GM21360 (cell line): Measurements from ENCODE around the gene VIL1.

Experiments used
- ATAC-seq: cut with Tn5 transposase; IDR thresholded peaks from one replicate; pipeline ENCODE4 v1.9.1; 2021; ENCODE audit warnings: mild to moderate bottlenecking, moderate library complexity; ENCODE audit not compliant: unreplicated experiment

The VIL1 gene

DNA sequence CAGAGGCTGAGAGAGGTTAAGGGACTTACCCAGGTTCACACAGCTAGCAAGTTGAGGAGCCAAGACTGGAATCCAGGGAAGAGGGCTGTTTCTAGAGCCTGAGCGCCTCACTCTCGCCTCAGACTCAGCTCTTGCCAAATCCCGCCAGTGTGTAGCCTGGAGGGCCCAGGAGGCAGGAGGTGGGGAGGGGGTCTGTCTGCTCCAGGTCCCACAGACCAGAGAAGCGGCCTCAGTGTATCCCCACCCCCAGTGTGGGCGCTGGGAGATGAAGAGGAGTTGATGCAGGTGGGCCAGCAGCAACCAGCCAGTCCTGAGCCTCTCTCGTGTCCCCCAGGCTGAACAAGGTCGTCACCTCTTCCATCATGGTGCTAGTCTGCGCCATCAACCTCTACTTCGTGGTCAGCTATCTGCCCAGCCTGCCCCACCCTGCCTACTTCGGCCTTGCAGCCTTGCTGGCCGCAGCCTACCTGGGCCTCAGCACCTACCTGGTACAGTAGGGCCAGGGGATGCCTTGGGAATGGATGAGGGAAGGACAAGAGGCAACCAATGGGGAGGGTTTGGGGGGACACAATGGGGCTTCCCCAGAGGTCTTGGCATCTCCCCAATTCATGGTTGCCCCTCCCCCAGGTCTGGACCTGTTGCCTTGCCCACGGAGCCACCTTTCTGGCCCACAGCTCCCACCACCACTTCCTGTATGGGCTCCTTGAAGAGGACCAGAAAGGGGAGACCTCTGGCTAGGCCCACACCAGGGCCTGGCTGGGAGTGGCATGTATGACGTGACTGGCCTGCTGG, 24.4 kb upstream of the VIL1 start:
- no peak for ATAC-seq

DNA sequence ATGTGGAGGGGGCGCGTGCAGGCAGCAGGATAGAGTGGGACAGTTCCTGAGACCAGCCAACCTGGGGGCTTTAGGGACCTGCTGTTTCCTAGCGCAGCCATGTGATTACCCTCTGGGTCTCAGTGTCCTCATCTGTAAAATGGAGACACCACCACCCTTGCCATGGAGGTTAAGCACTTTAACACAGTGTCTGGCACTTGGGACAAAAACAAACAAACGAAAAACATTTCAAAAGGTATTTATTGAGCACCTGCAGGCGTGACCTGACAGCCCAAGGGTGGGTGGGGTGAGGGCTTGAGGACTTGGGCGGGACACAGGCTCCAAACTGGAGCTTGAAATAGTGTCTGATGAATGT, 23.9 kb upstream of the VIL1 start:
- no peak for ATAC-seq

DNA sequence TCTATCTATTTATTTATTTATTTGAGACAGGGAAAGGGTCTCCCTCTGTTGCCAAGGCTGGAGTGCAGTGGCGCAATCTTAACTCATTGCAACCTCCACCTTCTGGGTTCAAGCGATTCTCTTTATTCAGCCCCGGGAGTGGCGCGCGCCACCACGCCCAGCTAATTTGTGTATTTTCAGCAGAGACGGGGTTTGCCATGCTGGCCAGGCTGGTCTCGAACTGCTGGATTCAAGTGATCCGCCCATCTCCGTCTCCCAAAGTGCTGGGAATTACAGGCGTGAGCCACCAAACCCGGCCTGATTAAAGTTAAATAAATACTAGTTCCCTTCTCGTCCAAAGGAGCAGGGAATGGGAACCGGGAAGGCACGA, 23.5 kb upstream of the VIL1 start:
- no peak for ATAC-seq

DNA sequence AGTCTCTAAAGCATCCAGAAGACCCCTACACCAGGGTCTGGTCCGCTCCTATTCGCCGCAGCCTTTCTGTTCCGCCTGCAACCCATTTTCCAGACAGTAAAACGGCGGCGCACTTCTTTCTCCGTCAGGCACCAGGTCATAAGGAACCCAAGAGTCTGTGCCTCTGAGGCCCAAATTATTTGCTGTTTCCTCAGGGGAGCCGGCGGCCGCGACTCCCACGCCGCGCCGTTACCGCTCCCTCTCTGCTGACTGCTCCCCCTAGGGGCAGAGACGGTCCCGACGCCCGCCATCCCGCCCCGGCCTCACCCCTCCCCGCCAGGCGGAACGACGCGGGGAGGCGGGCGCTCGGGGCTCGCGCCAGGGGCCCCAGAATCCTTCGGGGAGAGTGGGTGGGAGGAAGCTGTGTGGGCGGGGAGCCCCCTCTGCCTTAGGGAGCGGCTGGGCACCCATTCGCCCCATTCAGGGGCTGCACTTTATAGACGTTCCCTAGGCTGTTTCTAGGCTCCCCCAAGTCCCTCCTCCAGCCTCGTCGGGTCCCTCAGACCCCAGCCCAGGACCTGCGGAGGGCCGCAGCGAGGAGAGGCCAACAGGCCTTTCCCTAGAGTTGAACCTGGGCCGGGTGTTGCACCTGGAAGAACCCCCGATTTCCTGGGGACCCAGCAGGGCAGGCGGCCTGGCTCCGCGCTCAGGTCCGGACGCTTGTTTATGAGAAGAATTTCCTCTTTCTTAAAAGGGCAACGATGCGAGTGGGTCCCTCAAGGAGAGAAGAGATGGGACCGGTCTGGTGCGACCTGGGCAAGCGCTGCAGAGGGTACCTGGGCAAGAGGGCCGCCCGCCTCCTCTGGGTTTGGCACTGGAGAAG, 22.9 kb upstream of the VIL1 start:
- ATAC-seq = peak; percentile 53

DNA sequence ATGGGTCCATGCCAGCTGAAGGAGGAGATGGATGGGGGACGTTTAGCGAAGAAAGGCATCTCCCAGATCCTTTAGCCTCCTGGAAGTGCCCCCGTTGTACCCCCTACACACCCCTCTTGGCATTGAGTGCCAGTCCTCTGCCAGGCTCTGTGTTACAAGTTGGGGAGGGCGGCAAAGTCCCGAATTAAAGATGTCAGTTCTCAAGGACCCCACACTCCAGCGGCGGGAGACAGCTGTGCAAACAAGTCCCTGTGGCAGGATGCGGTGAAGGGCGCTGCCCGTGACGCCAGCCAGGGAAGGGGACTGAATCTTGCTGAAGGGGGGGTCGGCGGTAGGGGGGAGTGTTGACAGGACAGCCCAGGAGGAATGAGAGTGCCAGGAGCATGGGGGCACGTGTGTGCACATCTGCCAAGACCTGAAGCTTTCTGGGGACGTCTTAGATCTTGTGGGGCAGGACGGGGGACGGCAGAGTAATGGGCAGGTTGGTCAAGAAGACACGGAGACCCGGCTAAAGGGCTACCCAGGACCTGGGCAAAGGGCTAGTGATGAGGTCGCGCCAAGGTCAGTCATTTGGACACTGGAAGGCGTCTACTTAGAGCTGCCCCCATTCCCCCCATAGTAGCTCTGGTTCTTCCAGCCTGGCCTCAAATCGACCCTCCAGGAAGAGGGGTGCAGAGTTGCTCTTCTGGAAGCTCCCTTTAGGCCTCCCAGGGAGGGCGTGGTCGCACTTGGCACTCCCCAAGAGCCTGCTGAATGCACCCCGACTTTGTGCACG, 22.0 kb upstream of the VIL1 start:
- ATAC-seq = no peak

DNA sequence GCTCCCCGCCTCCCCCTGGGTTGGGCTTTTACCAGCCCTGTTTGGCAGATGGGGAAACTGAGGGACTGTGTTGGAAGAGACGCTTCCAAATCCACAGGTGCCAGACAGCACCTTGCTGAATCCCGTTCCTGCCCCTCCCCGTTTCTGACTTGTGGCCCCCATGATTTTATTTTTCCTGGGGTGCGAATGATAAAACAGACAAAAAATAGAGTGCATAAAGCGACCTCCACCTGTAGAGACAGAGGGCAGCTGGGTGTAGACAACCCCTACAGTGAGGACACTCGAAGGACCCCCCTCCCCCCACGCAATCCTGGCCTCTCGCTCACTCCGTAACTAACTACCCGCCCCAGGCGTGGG, 21.5 kb upstream of the VIL1 start:
- no peak for ATAC-seq

DNA sequence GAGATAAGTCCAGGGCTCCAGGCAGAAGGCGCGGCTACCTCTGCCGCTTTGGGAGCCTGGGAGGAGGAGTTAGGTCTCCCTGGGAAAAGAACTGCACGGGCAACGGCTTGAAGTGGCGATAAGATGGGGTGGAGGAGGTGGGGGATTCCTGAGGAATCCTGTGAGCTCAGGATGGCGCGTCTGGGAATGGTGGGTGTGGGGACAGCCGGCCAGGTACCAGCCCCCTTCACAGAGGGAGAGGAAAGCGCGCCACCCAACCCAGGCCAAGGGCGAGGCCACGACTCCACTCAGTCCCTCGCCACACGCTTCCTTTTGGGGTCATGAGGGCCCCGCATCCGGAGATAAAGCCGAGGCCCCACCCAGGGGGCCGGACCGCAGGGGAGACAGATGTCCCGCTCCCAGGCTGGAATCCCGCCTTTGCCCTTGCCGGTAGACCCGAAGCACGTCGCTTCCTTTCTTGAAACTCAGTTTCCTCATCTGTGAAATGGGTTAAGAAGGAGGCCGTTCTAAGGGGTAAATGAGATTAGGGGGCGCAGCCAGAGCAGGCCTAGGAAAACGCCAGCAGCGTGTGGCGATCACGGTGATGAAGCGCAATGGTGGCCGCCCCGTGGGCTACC, 21.0 kb upstream of the VIL1 start:
- peak; percentile 17 for ATAC-seq

DNA sequence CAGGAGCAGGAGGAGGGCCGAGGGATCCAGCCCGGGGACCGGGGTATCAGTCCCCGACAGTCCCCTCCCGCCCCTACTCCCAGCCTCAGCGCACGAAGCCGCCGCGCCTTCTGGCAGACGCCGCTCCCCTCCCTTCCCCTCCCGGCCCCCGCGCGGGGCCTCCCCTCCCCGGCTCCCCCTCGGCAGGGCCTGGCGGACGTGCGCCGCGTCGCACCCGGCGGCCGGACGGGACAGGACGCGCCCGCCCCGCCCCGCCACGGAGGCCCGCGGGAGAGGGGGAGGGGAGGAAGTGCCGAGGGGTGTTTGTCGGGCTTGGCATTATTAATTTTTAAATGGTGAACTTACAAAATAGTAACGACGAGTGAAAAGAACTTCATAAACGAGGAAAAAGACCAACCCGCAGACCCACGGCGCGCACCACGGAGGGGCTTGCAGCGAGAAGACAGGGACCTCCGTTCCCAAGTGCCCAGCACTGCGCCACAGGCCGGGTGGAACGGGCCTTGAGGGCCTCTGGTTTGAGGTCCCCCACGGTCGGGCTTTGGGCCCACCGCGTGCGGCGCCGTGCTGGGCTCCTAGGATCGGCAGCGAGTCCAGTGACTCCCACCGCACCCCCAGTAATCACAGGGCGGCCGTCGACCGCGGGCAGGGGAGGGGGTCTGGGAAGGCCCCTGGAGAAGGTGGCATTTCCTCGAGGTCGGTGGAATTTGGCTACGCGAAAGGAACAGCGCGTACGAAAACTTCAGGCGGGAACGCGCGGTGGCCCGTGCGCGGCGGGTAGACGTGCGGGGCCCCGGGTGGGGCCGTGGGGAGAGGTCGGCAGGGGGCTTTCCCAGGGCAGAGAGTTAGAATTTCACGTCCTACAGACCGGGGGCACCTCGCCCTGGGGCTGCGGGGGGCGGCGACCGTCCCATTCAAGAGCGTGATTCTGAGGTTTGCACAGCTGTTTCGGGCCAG, 20.2 kb upstream of the VIL1 start:
- peak; percentile 30 for ATAC-seq

DNA sequence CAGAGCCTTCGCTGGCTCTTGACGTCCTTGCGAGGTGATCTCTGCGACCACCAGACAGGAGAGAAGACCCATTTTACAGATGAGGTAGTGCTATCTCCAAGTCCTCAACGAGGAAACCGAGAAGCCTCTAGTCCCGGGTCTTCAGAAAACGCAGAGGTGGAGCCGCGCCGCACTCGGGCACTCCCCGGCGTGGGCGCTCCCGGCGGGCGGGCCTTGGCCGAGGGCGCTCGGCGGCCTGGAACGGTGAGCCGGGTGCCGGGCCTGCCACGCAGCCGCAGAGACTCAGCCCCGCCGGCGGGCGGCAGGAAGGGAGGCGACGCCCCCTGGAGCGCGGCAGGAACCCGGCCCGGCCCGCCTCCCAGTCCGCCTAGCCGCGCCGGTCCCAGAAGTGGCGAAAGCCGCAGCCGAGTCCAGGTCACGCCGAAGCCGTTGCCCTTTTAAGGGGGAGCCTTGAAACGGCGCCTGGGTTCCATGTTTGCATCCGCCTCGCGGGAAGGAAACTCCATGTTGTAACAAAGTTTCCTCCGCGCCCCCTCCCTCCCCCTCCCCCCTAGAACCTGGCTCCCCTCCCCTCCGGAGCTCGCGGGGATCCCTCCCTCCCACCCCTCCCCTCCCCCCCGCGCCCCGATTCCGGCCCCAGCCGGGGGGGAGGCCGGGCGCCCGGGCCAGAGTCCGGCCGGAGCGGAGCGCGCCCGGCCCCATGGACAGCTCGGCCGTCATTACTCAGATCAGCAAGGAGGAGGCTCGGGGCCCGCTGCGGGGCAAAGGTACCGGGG, 19.3 kb upstream of the VIL1 start, which contains the start of gene CTDSP1:
CTDSP1 (plus strand) TSS at position 478 of the 776 bp plus-strand sequence; CDS start at position 701, 223 bp downstream.
- ATAC-seq = peak; percentile 34

DNA sequence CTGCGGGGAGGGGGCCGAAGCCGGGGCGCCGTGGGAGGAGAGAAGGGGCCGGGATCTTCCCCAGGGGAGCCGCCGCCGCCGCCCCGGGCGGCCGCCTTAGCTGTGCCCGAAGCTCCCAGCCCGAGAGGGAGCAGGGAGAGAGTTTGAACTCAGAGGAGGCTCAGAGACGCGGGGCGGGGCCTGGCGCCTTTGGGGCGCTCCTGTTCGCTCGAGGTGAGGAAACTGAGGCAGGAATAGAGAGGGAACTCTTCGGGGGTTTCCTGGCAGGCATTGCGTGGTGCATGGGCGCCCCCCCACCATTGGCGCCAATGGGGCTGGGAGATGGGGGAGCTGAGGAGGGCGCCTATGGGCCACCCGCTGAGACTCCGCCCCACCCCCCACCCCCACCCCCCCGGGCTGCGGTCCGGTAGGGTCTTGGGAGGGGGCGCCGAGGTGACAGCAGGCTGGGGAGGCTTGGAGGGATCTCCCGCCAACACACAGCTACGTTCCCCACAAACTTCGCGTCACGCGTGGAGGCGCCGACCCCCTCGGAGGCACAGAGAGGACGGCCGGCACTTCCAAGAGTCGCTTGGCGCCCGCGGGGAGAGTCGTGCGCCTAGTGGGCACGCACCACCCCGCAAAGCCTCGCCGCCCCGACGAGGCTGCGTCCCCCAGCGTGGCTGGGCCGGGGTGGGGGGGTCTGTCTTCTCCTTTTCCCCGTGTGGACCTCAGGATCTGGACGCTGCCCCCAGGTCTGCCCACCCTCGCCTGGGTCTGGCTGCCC, 18.6 kb upstream of the VIL1 start:
- ATAC-seq = no peak

DNA sequence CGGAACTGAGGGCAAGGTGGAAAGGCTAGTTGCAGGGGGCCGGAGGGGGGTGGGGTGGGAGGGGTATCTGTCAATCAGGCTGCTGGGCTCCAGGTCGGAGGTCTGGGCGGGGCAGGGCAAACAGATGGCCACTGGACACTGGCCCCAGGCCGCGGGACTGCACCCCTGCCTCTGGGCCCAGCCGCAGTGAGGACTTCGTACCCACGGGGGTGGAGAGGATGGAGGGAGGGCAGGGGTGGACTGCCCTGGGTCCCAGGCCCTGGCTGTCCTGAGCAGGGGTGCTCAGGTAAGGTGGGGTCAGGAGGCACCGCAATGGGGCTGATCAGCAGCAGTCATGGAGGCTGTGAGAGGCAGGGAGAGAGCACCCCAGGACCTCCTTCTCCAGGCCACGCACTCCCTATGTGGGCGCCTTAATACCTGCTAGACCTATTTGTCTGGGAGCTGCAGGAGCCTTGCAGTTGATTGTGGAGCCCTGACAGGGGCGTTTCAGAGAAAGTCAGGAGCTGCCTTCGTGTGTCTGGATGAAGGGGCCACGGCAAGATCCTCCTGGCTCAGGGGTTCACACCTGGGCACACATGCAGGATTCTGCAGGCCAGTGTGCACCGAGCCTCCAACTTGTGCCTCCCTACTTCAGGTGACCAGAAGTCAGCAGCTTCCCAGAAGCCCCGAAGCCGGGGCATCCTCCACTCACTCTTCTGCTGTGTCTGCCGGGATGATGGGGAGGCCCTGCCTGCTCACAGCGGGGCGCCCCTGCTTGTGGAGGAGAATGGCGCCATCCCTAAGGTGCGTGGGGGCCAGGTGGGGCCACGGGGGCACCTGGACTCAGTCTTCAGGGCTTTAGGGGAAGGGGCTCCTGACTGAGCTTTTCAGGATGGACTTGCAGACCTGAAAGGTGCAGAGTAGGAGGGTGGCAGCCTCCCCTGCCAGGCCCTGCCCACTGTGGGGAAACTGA, 17.7 kb upstream of the VIL1 start:
- ATAC-seq = no peak

DNA sequence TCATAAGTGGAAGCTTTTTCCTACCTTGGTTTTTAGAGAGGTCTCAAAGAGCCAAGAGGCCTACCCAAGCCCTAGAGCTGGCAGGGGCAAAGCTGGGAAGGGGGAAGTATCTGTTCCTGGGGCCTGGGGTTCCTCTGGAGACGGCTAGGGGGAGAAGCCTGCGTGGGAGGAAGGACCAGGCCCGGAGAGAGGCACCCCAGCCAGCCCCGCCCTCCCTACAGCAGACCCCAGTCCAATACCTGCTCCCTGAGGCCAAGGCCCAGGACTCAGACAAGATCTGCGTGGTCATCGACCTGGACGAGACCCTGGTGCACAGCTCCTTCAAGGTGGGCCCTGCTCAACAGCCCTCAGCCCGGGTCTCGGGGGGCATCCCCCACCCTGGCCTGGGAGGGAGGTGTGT, 17.0 kb upstream of the VIL1 start:
- no peak for ATAC-seq

DNA sequence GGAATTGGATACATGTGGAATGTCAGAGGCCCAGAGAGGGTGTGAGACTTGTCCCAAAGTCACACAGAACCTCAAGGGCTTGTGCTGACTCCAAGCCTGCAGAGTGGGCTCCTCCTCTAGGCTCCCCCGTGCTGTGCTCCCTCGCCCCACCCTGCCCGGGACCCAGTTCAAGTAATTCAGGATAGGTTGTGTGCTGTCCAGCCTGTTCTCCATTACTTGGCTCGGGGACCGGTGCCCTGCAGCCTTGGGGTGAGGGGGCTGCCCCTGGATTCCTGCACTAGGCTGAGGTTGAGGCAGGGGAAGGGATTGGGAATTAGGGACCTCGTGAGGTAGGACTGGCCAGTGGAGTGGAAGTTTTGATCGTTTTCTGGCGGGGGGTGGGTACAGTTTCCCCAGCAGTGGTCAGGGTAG, 16.4 kb upstream of the VIL1 start:
- no peak for ATAC-seq

DNA sequence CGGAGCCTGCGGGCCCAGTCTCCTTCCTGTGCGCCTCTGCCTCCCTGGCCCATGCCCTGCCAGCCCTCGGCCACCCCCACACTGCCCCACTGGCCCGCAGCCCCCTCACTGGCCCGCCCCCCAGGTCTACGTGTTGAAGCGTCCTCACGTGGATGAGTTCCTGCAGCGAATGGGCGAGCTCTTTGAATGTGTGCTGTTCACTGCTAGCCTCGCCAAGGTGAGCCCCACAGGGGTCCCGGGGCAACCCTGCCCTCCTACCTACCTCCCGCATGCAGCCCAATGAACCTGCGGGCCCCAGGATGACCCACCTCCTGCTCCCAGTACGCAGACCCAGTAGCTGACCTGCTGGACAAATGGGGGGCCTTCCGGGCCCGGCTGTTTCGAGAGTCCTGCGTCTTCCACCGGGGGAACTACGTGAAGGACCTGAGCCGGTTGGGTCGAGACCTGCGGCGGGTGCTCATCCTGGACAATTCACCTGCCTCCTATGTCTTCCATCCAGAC, 16.0 kb upstream of the VIL1 start:
- no peak for ATAC-seq

DNA sequence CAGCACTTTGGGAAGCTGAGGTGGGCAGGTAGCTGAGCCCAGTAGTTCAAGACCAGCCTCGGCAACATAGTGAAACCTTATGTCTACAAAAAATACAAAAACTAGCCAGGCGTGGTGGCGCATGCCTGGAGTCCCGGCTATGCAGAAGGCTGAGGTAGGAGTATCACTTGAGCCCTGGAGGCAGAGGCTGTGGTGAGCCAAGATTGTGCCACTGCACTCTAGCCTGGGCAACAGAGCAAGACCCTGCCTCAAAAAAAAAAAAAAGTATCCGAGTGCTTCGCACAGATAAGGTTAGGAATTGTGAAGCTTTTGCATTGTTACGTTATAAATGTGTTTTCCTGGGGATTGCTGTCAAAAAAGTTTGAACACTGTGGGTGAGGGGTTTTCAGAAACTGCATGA, 15.1 kb upstream of the VIL1 start:
- no peak for ATAC-seq

DNA sequence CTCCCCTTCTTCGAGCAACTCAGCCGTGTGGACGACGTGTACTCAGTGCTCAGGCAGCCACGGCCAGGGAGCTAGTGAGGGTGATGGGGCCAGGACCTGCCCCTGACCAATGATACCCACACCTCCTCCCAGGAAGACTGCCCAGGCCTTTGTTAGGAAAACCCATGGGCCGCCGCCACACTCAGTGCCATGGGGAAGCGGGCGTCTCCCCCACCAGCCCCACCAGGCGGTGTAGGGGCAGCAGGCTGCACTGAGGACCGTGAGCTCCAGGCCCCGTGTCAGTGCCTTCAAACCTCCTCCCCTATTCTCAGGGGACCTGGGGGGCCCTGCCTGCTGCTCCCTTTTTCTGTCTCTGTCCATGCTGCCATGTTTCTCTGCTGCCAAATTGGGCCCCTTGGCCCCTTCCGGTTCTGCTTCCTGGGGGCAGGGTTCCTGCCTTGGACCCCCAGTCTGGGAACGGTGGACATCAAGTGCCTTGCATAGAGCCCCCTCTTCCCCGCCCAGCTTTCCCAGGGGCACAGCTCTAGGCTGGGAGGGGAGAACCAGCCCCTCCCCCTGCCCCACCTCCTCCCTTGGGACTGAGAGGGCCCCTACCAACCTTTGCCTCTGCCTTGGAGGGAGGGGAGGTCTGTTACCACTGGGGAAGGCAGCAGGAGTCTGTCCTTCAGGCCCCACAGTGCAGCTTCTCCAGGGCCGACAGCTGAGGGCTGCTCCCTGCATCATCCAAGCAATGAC, 14.4 kb upstream of the VIL1 start:
- ATAC-seq = no peak
